Measurements from ENCODE around the gene CD300LD.
"Not testable (repeated sequence)": the region's sequence is repeated elsewhere in the genome, so short reads cannot be mapped to it uniquely, and the experiment has no call there.

CD300LD gene

DNA sequence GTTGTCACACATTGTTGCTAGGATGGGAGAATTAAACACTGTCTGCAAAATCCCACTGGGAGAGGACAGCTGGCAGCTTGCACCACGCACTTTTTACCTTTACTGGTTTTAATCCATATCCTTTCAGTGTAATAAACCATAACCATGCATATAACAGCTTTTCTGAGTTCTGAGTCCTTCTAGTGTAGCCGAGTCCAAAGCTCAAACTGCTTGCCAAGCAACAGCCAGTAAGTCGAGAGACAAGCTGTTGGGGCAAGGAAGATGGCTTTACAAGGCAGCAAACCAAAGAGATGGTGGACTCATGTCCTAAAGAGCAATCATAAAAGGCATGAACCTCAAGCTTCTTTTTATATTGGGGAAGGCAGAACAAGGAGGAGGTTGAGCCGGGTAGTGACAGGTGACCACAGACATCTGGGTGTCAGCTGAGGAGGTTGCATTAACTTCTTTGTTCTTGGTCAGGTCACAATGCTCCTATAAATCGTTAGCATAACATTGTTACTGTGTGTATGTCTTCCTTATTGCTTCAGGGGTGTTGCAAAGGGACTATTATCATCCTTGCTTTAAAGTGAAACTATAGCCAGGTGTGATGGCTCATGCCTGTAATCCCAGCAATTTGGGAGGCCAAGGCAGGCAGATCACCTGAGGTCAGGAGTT is 17.5 kb downstream of the CD300LD start:
- Histone ChIP-seq H3K36me3 (ENCODE audit: control insufficient read depth in 2 of 2, insufficient read depth in 1 of 2, low read length in 2 of 2) (no peaks in the 10 kb centered on the region), H3K4me3 (ENCODE audit: low read depth, low read length) (no peak overlapping the region), H3K9me3 (ENCODE audit: control insufficient read depth, insufficient read depth, low read depth, low read length) (no peaks in the 10 kb centered on the region), H3K27ac (ENCODE audit: extremely low read depth, low read depth, low read length) (no peak overlapping the region), H3K4me1 (ENCODE audit: control insufficient read depth, insufficient read depth, low read length) (no peaks in the 10 kb centered on the region)
- no peak for TF ChIP-seq ZNF768 (tag by site-specific recombination; IDR thresholded peaks at IDR 0.05)
- no peak for TF ChIP-seq MZF1 (tag by site-specific recombination; IDR thresholded peaks at IDR 0.05; ENCODE audit: borderline replicate concordance)
- ChIA-PET POLR2A (interaction anchor here (0.6 kb wide), 1 partner anchor 50 kb away, joined by 9 read pairs; no protein-coding TSS in a partner anchor), CTCF (interaction anchor here (0.8 to 1.6 kb wide), 2 partner anchors 8 to 34 kb away, joined by 4 to 9 read pairs; no protein-coding TSS in a partner anchor)

- POLR2A ChIA-PET; H3K36me3 ChIP-seq (ENCODE audit: control insufficient read depth in 2 of 2, insufficient read depth in 1 of 2, low read length in 2 of 2); H3K27ac ChIP-seq (ENCODE audit: extremely low read depth, low read depth, low read length); H3K9me3 ChIP-seq (ENCODE audit: control insufficient read depth, insufficient read depth, low read depth, low read length); H3K4me1 ChIP-seq (ENCODE audit: control insufficient read depth, insufficient read depth, low read length); H3K4me3 ChIP-seq (ENCODE audit: low read depth, low read length): not testable (repeated sequence)
- CTCF ChIA-PET, result interaction anchor here (0.6 to 1.6 kb wide), 3 partner anchors 7 to 179 kb away, joined by 3 to 9 read pairs (median 4); no protein-coding TSS in a partner anchor
Observed at GRCh38 chr17:74573635-74574034, 18.4 kb downstream of the CD300LD start.

- H3K27ac ChIP-seq (ENCODE audit: extremely low read depth, low read depth, low read length), result no peak overlapping the region
- no peaks in the 10 kb centered on the region for H3K4me1 ChIP-seq (ENCODE audit: control insufficient read depth, insufficient read depth, low read length)
- CTCF ChIA-PET, result interaction anchor here (0.7 kb wide), 1 partner anchor 179 kb away, joined by 4 read pairs; no protein-coding TSS in a partner anchor
- no peaks in the 10 kb centered on the region for H3K9me3 ChIP-seq (ENCODE audit: control insufficient read depth, insufficient read depth, low read depth, low read length)
- H3K36me3 ChIP-seq (ENCODE audit: control insufficient read depth in 2 of 2, insufficient read depth in 1 of 2, low read length in 2 of 2), result no peaks in the 10 kb centered on the region
- H3K4me3 ChIP-seq (ENCODE audit: low read depth, low read length), result no peak overlapping the region
- TF ChIP-seq ZFHX2 (tag by site-specific recombination; conservative IDR thresholded peaks at IDR 0.05), result no peak
- TF ChIP-seq, protein P1, sequence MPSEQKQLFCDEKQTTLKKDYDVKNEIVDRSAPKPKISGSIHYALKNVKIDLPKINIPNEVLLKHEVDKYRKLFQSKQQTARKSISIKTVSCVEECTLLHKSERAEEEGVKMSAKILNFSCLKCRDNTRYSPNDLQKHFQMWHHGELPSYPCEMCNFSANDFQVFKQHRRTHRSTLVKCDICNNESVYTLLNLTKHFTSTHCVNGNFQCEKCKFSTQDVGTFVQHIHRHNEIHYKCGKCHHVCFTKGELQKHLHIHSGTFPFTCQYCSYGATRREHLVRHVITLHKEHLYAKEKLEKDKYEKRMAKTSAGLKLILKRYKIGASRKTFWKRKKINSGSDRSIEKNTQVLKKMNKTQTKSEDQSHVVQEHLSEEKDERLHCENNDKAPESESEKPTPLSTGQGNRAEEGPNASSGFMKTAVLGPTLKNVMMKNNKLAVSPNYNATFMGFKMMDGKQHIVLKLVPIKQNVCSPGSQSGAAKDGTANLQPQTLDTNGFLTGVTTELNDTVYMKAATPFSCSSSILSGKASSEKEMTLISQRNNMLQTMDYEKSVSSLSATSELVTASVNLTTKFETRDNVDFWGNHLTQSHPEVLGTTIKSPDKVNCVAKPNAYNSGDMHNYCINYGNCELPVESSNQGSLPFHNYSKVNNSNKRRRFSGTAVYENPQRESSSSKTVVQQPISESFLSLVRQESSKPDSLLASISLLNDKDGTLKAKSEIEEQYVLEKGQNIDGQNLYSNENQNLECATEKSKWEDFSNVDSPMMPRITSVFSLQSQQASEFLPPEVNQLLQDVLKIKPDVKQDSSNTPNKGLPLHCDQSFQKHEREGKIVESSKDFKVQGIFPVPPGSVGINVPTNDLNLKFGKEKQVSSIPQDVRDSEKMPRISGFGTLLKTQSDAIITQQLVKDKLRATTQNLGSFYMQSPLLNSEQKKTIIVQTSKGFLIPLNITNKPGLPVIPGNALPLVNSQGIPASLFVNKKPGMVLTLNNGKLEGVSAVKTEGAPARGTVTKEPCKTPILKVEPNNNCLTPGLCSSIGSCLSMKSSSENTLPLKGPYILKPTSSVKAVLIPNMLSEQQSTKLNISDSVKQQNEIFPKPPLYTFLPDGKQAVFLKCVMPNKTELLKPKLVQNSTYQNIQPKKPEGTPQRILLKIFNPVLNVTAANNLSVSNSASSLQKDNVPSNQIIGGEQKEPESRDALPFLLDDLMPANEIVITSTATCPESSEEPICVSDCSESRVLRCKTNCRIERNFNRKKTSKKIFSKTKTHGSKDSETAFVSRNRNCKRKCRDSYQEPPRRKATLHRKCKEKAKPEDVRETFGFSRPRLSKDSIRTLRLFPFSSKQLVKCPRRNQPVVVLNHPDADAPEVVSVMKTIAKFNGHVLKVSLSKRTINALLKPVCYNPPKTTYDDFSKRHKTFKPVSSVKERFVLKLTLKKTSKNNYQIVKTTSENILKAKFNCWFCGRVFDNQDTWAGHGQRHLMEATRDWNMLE (tag by site-specific recombination; conservative IDR thresholded peaks at IDR 0.05; ENCODE audit: low read depth), result no peak
- POLR2A ChIA-PET, result no interaction called here
Observed at GRCh38 chr17:74573169-74573568, 18.9 kb downstream of the CD300LD start.

- Histone ChIP-seq H3K4me1 (ENCODE audit: control insufficient read depth, insufficient read depth, low read length) (no peaks in the 10 kb centered on the region), H3K36me3 (ENCODE audit: control insufficient read depth in 2 of 2, insufficient read depth in 1 of 2, low read length in 2 of 2) (no peaks in the 10 kb centered on the region), H3K4me3 (ENCODE audit: low read depth, low read length) (no peak overlapping the region), H3K9me3 (ENCODE audit: control insufficient read depth, insufficient read depth, low read depth, low read length) (no peaks in the 10 kb centered on the region), H3K27ac (ENCODE audit: extremely low read depth, low read depth, low read length) (no peak overlapping the region)
- CTCF ChIA-PET, result no interaction called here
- TF ChIP-seq ZNF677 (tag by site-specific recombination; IDR thresholded peaks at IDR 0.05) (no peak), ZFP41 (tag by site-specific recombination; IDR thresholded peaks at IDR 0.05; ENCODE audit: borderline replicate concordance) (no peak), KLF1 (tag by site-specific recombination; IDR thresholded peaks at IDR 0.05) (no peak), ZNF211 (tag by site-specific recombination; IDR thresholded peaks at IDR 0.05; ENCODE audit: low read depth) (no peak), ZNF214 (tag by site-specific recombination; IDR thresholded peaks at IDR 0.05; ENCODE audit: borderline replicate concordance) (no peak), ZNF785 (tag by site-specific recombination; IDR thresholded peaks at IDR 0.05) (no peak)
- POLR2A ChIA-PET, result no interaction called here
Observed at GRCh38 chr17:74571621-74572270, 20.3 kb downstream of the CD300LD start.

Data from HEK293 (cell line).